IPS-18c (cell line): ENCODE measurements around the gene DCST2.
"Not testable (repeated sequence)": the region's sequence is repeated elsewhere in the genome, so short reads cannot be mapped to it uniquely, and the experiment has no call there.

ENCODE experiments used
- H3K4me3 ChIP-seq: 2 replicates; pipeline ENCODE4 v1.7.0; 2013; ENCODE audit warnings: low read depth, mild to moderate bottlenecking, low read length, moderate library complexity; ENCODE audit not compliant: insufficient read depth
- H3K9me3 ChIP-seq: one replicate; pipeline ENCODE4 v1.6.1; 2013; ENCODE audit warnings: mild to moderate bottlenecking, low read length, moderate library complexity; ENCODE audit not compliant: control insufficient read depth, insufficient read depth

DCST2 gene

DNA sequence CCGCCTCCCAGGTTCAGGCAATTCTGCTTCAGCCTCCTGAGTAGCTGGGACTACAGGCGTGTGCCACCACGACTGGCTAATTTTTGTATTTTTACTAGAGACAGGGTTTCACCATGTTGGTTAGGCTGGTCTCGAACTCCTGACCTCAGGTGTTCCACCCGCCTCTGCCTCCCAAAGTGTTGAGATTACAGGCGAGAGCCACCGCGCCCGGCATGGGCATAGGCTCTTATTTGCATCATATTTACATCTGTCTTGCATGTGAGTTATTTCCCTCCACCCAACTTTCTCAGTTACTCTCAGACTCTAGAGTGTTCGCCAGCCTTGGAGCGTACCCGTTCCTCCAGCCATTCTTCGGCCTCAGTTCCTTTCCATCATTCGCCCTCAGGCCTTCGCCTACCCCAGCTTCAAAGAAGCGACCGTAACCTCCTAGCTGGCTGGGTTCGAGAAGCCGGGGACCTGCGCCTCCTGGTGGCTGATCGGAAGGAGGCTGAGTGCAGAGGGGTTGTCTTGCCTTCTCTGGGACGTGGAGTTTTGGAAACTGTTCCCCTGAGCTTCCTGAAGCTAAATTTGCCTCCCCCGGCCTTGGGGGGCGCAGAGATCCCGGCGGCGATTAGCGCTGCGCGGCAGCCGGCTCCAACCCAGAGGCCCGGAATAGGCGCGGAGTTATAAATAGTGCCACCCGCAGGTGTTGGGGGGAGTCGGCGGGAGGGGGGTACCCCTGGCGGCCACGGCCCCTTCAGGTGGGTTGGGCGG, 34.6 kb downstream of the DCST2 start:
- Histone ChIP-seq H3K9me3 (peaks cover 2% of the 10 kb centered on the region), H3K4me3 (peak overlapping the region; percentile 52; the same call in 1 of the 2 replicates)

DNA sequence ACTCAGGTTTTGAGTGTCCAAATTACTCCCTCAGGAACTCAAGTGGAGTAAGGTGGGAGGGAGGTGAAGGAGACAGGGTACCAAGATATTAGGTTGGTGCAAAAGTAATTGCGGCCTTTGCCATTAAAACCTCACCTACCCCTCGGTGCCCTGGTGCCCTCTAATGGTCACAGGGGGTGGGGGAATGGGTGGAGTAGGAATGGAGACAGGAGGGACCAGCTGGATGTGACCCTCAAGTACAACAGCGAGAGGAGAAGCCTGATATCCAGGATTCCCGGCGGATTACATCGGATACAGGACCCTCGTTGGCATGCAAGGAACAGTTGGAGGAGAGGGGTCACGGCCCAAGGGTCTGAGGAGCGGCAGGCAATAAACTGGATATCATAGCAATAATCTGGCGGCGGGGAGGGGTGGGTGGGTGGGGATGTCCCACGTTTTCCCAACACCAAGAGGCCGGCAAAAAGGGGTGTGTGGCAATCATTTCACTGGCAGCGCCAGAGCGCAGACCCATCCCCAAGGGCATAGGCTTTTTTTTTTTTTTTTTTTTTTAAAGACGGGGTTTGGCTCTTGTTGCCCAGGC, 35.3 kb downstream of the DCST2 start:
- Histone ChIP-seq H3K9me3 (peaks cover 2% of the 10 kb centered on the region), H3K4me3 (no peak overlapping the region)

DNA sequence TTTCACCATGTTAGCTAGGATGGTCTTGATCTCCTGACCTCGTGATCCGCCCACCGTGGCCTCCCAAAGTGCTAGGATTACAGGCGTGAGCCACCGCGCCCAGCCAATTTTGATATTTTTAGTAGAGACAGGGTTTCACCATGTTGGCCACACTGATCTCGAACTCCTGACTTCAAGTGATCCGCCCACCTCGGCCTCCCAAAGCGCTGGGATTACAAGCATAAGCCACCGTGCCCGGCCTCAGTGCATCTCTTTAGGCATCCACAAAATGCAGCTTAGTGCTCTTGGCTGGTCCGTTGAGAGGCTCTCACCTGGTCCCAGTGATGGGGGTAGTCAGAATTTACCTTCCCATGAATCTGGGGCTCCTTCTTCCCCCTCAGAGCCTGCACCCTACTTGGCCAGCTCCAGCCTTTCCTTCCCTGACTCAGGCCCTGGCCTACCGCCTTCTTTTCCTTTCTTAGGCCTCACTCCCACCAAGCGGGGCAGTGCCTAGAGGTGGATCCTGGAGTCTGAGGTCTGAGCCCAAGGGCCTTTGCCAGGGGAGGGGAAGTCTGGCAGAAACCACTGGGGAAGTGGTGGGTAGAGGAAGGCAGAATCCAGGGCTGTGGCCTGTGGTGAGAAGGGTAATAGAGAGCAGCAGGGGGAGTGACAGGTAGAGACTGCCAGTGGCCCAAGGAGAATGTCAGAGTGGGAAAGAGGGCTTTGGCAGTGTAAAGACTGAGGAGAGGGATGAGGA, 36.4 kb downstream of the DCST2 start:
- H3K4me3 ChIP-seq = no peak overlapping the region

DNA sequence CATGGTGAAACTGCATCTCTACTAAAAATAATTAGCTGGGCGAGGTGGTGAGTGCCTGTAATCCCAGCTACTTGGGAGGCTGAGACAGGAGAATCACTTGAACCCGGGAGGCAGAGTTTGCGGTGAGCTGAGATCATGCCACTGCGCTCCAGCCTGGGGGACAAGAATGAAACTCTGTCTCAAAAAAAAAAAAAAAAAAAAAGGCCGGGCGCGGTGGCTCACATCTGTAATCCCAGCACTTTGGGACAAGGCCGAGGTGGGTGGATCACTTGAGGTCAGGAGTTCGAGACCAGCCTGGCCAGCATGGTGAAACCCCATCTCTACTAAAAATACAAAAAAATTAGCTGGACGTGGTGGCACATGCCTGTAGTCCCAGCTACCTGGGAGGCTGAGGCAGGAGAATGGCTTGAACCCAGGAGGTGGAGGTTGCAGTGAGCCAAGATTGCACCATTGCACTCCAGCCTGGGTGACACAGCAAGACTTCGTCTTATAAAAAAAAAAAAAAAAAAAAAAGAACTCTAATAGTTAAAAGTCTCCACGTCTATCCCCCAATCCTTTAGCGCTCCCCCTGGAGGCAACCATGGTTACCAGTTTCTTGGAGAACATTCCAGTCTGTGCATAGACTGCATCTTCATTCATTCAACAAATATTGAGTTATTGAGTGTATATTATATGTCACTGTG, 38.1 kb downstream of the DCST2 start:
- not testable (repeated sequence) for H3K9me3 ChIP-seq, H3K4me3 ChIP-seq

More for the DNA sequence above, 36.4 kb downstream of the DCST2 start:
- H3K9me3 ChIP-seq = no peaks in the 10 kb centered on the region

DNA sequence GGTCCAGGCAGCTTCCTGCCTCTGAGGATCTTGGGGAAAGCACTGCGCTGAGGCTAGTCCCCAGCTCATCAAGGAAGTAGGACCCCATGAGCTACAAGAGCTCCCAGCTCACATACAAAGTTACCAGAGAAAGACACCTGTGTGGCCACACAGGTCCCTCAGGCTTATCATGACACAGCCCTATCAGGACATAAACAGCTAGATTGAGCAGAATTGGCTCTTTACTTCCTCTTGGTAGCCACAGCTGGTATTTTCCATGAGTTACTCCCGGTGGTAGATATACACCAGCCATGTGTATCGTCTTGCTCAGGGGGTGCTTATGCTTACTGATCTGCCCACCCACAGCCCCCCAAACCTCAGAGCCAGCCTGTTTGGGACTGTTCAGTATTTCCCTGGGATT, 39.0 kb downstream of the DCST2 start:
- no peaks in the 10 kb centered on the region for H3K9me3 ChIP-seq
- no peak overlapping the region for H3K4me3 ChIP-seq

DNA sequence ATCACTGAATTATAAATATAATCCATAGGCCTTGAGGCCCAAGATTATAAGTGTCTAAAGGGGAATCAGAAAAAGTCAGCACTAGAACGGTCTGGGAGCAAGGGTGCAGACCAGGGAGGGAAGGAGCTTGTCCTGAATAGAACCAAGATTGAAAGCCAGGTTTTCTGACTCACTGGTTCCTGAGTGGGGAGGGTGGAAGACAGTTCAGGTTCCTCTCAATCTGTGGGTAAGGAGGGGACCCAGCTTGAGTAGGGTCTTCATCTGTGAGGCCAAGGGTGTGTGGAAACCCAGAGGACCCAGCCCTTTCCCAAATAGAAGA, 39.4 kb downstream of the DCST2 start:
- H3K4me3 ChIP-seq = no peak overlapping the region
- H3K9me3 ChIP-seq = no peaks in the 10 kb centered on the region

DNA sequence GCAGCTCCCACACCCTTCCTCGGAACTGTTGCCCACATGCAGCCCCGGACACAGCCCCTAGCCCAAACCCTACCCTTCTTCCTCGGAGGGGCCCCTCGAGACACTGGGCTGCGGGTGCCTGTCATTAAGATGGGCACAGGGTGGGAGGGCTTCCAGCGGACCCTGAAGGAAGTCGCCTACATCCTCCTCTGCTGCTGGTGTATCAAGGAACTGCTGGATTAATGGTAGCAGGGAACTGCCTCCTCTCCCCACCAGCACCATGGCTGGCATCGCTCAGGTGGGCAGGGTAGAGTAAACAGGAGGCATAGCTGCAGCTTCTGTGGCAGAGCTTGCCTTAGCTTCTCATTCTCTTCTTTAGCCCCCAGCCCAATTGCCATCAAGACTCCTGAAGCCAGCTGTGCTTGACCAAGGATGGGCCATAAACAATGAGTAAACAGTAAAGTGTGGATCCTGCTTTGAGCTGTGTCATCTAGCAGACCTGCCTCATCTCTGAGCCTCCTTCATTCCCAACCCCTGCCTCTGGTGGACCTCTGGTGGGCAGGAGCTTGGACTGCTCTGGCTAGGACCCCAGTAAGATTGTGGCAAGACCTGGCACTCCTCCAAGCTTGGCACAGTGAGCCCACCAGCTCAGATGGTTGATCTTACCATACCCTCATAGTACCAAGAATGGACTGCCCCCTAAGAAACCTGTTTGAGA, 39.9 kb downstream of the DCST2 start, which contains the start of gene LENEP:
Gene LENEP, plus strand, starts transcription at position 15 of the 697 bp plus-strand sequence. Its CDS starts 22 bp downstream, at position 37.
- H3K9me3 ChIP-seq = no peaks in the 10 kb centered on the region
- H3K4me3 ChIP-seq = no peak within 1 kb of the TSS

DNA sequence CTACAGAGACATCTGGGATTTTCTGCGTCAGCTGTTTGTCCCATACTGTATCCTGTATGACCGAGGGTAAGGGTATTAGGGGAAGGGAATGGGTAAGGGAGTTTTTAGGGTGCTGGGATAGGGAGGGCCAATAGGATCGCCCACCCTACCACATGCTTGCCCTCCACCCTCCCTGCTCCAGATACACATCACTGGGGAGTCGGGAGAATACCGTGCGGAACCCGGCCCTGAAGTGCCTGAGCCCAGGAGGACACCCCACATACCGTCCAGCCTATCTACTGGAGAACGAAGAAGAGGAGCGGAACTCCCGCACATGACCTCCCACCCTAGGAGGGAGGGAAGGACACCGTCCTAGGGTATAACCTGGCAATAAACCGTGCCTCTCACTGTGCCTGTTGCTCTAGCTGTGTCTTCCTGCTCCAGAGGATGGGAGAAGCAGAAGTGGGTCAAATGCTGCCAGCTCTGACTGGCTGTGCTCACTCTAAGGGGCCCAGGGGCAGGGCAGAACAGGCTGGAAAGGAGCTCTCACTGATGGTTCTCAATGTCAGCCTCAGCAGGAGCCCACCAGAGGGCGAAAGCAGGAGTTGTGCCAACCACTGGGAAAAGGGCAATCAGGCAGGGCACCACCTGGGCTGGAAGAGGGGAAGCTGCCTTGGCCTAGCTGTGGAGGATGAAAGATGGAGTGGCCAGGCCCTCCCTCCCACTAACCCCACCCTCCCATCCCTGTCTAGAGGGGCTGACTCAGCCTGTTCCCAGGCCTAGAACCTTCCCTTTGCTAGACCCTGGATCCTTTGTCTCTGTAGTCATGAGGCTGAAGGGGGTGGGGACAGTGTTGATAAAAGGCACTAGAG, 40.6 kb downstream of the DCST2 start:
- H3K9me3 ChIP-seq = no peaks in the 10 kb centered on the region
- no peak overlapping the region for H3K4me3 ChIP-seq

DNA sequence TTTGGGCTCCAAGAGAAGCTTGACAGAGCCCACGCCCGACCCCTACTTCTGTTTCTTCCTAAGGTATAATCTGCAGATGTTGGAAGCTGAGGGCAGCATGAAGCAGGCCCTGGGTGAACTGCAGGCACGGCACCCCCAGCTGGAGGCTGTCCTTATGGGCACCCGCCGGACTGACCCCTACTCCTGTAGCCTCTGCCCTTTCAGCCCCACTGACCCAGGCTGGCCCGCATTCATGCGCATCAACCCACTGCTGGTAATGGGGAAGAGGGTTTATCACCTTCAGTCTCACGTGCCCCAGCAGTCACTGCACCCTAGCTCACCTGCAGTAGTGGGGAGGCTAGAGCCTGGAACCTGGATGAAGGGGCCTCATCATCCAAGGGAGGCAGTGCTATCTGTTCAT, 43.3 kb downstream of the DCST2 start:
- H3K9me3 ChIP-seq = no peaks in the 10 kb centered on the region

DNA sequence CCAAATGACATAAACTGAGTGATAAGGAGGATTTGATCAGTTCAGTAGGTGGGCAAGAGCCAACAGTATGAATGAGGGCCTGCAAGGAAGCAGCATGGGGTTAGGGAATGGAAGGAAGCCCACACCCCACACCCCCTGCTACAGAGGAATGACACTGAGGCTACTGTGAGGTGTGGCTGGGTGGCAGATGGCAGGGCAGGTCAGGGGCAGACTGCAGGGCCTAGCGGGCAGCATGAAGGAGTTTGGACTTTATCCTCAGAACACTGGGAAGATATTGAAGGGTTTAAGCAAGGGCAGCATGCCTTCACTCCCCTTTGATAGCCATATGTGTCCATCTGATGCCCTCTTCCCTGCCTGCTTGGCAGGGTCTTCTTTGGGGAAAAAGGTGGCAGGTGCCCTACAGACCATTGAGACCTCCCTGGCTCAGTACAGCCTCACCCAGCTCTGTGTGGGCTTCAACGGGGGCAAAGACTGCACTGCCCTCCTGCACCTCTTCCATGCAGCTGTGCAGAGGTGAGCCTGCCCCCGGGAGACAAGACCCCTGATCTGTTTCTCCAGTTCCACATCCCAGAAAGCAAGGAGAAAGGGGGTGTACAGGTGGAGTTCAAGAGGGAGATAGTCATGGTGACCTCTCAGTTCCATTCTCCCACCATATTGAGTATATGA, 44.3 kb downstream of the DCST2 start:
- Histone ChIP-seq H3K4me3 (no peak overlapping the region), H3K9me3 (no peaks in the 10 kb centered on the region)

More for the DNA sequence above, 43.3 kb downstream of the DCST2 start:
- H3K4me3 ChIP-seq = no peak overlapping the region

DNA sequence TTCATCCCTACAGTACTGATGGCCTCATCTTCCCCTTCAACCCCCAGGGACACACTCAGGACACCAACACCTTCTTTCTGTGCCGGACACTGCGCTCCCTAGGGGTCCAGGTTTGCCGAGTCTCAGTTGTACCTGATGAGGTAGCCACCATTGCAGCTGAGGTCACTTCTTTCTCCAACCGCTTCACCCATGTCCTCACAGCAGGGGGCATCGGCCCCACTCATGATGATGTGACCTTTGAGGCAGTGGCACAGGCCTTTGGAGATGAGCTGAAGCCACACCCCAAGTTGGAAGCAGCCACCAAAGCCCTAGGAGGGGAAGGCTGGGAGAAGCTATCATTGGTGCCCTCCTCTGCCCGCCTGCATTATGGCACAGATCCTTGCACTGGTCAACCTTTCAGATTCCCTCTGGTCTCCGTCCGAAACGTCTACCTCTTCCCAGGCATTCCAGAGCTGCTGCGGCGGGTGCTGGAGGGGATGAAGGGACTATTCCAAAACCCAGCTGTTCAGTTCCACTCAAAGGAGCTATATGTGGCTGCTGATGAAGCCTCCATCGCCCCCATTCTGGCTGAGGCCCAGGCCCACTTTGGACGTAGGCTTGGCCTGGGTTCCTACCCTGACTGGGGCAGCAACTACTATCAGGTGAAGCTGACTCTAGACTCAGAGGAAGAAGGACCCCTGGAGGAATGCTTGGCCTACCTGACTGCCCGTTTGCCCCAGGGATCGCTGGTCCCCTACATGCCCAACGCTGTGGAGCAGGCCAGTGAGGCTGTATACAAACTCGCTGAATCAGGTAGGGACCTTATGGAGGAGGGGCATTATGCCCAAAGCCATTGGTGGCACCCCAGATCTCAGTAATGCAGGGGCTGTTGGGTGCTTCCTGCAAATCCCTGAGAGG, 45.3 kb downstream of the DCST2 start:
- Histone ChIP-seq H3K9me3 (no peaks in the 10 kb centered on the region), H3K4me3 (no peak overlapping the region)

DNA sequence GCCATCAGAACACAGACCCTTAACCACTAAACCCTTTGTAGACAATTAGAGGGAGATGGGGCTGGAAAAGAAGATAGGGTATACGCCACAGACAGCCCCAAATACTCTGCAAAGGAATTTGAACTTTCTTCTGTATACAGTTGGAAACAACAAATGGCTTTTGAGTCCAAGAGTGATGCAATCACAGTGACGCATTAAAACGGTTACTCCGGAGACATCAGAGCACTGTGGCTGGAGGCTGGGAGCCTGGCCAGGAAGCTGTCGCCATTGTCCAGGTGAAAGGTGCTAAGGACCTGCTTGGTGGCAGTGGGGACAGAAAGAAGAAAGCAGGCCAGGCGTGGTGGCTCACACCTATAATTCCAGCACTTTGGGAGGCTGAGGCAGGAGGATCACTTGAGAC, 46.3 kb downstream of the DCST2 start:
- Histone ChIP-seq H3K4me3 (no peak overlapping the region), H3K9me3 (no peaks in the 10 kb centered on the region)

DNA sequence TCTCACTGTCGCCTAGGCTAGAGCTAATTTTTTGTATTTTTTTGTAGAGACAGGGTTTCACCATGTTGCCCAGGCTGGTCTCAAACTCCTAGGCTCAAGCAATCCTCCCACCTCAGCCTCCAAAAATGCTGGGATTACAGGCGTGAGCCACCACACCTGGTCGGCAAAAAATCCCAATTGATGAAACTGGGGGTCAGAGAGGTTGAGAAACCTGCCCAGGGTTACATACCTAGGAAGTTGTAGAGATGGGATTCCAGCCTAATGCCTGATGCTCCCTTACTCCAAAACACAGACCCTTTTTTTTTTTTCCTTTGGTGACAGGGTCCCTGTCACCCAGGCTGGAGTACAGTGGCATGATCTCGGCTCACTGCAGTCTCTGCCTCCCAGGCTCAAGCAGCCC, 46.8 kb downstream of the DCST2 start:
- H3K4me3 ChIP-seq, H3K9me3 ChIP-seq: not testable (repeated sequence)

DNA sequence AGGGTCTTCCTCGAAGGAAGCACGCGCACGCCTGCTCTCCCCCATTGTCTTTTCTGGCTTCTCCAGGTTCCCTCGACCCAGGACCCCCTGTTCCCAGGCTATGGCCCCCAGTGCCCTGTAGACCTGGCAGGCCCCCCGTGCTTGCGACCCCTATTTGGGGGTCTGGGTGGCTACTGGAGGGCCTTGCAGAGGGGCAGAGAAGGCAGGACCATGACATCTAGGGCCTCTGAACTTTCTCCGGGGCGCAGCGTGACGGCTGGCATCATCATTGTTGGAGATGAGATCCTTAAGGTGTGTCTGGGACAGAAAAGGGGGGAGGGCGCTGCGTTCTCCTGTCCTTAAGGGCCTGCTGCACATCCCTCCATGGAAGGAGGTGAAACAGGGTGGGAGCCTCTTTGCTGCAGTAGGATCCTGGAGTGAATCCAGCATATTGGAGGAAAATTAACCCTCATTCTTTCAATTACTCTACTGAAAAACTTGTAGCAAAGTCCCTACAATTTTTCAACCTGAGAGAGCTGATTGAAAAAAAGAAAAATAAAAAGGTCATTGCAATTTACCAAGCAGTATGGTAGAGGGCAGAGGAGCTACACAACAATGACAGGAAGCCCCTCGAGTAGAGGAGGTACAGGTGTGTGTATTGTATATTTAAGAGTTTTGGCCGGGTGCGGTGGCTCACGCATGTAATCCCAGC, 49.7 kb downstream of the DCST2 start:
- peak overlapping the region; percentile 71 for H3K4me3 ChIP-seq
- no peaks in the 10 kb centered on the region for H3K9me3 ChIP-seq
